ENCODE measurements around the gene SATB2. TPM values are rescaled to one million over a fixed set of nuclear protein-coding genes. Genes with fewer than 3 reads are reported as not detected.

SATB2 gene
- total RNA-seq, 1 donor from 2014 or later: 4.0 TPM

DNA sequence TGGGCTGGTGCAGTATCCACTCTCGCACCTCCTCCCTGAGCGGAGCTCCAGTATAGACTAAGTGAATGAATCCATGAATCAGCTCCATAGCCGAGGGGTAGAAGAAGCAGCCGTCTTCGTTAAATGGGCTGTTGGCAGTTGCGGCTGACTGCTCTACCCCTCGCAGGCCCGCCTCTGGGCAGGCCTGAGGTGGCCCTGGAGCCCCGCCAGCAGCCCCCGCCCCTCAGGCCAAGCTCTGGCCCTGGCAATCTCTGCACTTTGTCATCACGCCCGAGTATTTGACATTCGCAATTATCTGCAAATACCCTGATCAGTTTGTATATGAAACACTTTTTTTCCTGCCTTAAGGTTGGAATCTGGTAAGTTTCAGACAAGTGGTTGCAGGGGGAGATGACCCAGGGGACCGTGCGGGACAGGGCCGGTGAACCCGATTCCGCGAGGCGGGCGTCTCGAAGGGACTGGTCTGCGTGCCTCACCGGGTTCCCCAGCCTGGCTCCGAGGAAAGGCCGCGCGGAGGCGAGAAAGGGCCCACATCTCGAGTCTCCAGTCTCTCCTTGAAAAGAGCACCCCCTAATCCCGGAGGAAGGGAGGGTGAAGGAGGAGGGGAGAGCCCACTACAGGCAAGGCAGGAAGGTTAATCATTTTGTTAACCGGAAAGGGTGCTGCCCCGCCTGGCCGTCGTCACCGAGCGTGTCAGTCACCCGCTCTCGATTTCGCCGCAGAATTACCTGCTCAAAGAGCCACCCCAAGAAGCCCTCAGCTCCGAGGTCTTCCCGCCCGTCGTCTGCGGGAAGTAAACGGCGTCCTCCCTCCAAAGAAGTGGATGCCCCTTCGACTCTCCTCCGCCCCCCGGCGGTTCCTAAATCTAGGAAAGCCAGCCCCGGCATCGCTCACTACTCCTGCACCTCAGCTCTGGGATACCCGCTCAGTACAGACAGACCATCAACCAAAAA is 11.1 kb upstream of the SATB2 start:
- peak overlapping the region; percentile 33 for H3K4me3 Mint-ChIP-seq
- DNase-seq (ENCODE audit: low spot score in 2 of 2, unreplicated experiment in 2 of 2): no peak
- TF ChIP-seq, protein P1, sequence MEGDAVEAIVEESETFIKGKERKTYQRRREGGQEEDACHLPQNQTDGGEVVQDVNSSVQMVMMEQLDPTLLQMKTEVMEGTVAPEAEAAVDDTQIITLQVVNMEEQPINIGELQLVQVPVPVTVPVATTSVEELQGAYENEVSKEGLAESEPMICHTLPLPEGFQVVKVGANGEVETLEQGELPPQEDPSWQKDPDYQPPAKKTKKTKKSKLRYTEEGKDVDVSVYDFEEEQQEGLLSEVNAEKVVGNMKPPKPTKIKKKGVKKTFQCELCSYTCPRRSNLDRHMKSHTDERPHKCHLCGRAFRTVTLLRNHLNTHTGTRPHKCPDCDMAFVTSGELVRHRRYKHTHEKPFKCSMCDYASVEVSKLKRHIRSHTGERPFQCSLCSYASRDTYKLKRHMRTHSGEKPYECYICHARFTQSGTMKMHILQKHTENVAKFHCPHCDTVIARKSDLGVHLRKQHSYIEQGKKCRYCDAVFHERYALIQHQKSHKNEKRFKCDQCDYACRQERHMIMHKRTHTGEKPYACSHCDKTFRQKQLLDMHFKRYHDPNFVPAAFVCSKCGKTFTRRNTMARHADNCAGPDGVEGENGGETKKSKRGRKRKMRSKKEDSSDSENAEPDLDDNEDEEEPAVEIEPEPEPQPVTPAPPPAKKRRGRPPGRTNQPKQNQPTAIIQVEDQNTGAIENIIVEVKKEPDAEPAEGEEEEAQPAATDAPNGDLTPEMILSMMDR (IDR thresholded peaks at IDR 0.05; ENCODE audit: unreplicated experiment): no peak
- peaks cover 97% of the 10 kb centered on the region for H3K27me3 Mint-ChIP-seq (ENCODE audit: low read depth)
- H3K36me3 Mint-ChIP-seq: no peaks in the 10 kb centered on the region
- H3K9me3 Mint-ChIP-seq: no peaks in the 10 kb centered on the region
- peaks cover 18% of the 10 kb centered on the region for H3K4me1 Mint-ChIP-seq
- no peak overlapping the region for H3K27ac Mint-ChIP-seq

DNA sequence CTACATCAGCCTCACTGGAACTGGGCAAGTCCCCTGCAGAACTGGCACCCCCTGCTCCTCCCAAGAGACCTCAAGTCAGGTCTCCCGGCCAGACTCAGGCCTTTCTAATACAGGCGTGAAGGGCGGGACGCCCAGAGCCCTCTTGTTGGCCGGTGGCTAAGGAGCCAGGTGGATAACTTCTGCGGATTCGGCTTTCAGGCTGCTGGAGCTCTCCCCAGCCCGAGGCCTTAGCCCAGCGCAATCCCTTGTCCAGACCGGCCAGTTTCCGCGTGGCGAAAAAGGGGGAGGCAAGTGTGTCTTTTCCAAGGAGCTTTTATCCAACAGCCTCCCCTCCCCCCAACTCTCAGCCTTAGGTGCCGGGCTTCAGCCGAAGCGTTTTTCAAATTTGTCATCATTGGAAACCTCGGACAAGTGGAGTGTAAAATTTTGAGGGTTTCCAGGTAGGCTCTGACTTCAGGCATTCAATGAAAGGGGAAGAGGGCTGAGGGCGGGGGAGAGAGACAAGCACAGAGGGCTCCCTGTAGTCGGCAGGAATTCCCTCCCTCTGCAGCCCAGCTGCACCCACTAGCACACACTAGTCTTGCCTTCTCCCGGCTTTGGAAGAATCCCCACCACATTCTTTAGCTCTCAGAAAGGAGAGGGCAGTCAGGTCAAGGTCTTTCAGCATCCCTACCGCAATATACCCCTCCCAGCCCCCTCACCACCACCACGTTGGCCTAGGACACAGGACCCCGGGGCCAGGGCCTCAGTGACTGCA is 9.5 kb upstream of the SATB2 start:
- DNase-seq (ENCODE audit: low spot score in 2 of 2, unreplicated experiment in 2 of 2): no peak
- H3K4me3 Mint-ChIP-seq: no peak overlapping the region

DNA sequence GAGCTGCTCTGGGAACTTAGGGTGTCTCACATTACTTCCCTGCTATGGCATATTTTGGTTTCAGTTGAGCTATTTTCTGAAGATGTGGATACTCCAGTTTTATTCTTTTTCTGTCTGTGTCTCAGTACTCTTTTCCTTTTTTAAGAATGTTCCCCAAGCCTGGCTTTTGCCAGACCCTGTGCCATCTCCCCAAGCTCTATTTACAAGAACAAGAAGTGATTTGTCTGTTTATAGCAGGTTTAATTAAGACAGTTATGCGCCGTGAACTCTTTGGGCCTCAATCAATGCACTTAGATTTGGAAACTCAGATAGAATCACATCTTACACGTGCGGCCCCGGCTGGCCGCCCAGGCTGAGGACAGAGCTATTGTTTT is 8.9 kb upstream of the SATB2 start:
- TF ChIP-seq, protein P1 (IDR thresholded peaks at IDR 0.05; ENCODE audit: unreplicated experiment): no peak
- H3K9me3 Mint-ChIP-seq: no peaks in the 10 kb centered on the region
- H3K27ac Mint-ChIP-seq: no peak overlapping the region
- H3K27me3 Mint-ChIP-seq (ENCODE audit: low read depth): peaks cover 98% of the 10 kb centered on the region
- H3K4me1 Mint-ChIP-seq: peaks cover 22% of the 10 kb centered on the region
- no peaks in the 10 kb centered on the region for H3K36me3 Mint-ChIP-seq
- H3K4me3 Mint-ChIP-seq: no peak overlapping the region
- no peak for DNase-seq (ENCODE audit: low spot score in 2 of 2, unreplicated experiment in 2 of 2)

More for the DNA sequence above, 9.5 kb upstream of the SATB2 start:
- Mint-ChIP-seq H3K36me3 (no peaks in the 10 kb centered on the region), H3K27me3 (ENCODE audit: low read depth) (peaks cover 98% of the 10 kb centered on the region), H3K9me3 (no peaks in the 10 kb centered on the region), H3K27ac (no peak overlapping the region), H3K4me1 (peaks cover 22% of the 10 kb centered on the region)
- TF ChIP-seq, protein P1 (IDR thresholded peaks at IDR 0.05; ENCODE audit: unreplicated experiment): no peak

DNA sequence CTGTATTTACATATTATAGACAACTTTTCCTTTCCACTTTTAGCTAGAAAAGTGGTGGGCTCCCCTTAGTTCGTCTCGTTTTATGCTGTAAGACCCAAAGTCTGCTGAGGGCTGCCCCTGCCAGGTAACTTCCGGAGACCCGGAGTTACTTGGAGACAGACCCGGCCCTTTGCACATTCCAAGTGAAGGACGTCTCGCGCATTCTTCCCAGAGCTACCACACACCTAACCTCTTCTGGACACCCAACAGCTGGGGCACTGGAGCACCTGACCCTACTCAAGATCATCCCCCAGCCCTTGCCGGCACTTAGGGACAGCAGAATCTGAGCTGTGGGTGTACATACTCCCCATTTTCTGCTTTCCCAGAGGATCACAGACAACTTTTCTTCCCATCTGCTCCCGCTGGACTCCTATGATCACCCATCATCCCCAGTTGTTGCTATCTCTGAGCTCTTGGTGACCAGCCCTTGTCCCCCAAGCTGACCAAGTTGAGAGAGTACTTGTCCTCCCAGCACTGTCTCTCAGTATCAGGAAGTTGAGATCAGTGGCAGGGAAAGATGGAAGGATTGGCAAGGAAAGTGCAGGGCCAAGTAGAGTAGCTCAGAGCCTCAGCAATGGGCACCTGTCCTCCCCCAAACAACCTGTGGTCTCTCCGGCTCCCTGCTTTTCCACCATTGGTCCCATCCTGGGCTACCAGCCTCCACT is 8.4 kb upstream of the SATB2 start:
- peaks cover 98% of the 10 kb centered on the region for H3K27me3 Mint-ChIP-seq (ENCODE audit: low read depth)

DNA sequence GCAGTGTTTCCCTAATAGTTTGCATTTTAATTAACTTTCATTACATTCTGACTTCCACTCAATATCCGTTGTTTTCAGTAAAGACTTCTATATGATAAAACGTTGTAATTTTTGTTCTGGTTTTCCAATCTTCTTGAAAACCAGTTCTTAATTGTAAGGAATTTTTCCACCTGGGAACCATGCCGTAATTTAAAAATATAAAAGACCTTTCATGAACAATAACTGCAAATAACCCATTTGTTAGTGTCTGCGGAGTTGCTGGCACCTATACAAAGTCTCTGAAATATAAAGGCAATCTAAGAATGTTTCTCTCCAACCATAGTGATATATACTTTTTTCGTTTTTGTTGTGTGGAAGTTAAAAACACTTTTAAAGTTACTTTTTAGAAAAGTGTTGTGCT is 7.7 kb upstream of the SATB2 start:
- Mint-ChIP-seq H3K9me3 (no peaks in the 10 kb centered on the region), H3K27me3 (ENCODE audit: low read depth) (peaks cover 97% of the 10 kb centered on the region), H3K27ac (no peak overlapping the region), H3K4me1 (peaks cover 16% of the 10 kb centered on the region), H3K36me3 (no peaks in the 10 kb centered on the region), H3K4me3 (no peak overlapping the region)
- no peak for DNase-seq (ENCODE audit: low spot score in 2 of 2, unreplicated experiment in 2 of 2)
- TF ChIP-seq, protein P1 (IDR thresholded peaks at IDR 0.05; ENCODE audit: unreplicated experiment): no peak

More for the DNA sequence above, 8.4 kb upstream of the SATB2 start:
- Mint-ChIP-seq H3K36me3 (no peaks in the 10 kb centered on the region), H3K27ac (no peak overlapping the region), H3K4me3 (no peak overlapping the region), H3K4me1 (peaks cover 22% of the 10 kb centered on the region), H3K9me3 (no peaks in the 10 kb centered on the region)
- TF ChIP-seq, protein P1 (IDR thresholded peaks at IDR 0.05; ENCODE audit: unreplicated experiment): no peak
- no peak for DNase-seq (ENCODE audit: low spot score in 2 of 2, unreplicated experiment in 2 of 2)

Data from mesothelial cell of epicardium (in vitro differentiated cells).